ENCODE data around the gene MSANTD1.

Gene MSANTD1

GRCh38 chr4:3203971-3204431 lies 45.0 kb upstream of the MSANTD1 start:
- H3K27ac ChIP-seq, result no peak overlapping the region
- TF ChIP-seq ZFX (IDR thresholded peaks at IDR 0.05), result no peak
- no peak for TF ChIP-seq CTCF (conservative IDR thresholded peaks at IDR 0.05)

GRCh38 chr4:3205995-3206394 lies 43.0 kb upstream of the MSANTD1 start:
- H3K27ac ChIP-seq, result no peak overlapping the region
- TF ChIP-seq ZFX (IDR thresholded peaks at IDR 0.05) (no peak), CTCF (conservative IDR thresholded peaks at IDR 0.05) (no peak)

DNA sequence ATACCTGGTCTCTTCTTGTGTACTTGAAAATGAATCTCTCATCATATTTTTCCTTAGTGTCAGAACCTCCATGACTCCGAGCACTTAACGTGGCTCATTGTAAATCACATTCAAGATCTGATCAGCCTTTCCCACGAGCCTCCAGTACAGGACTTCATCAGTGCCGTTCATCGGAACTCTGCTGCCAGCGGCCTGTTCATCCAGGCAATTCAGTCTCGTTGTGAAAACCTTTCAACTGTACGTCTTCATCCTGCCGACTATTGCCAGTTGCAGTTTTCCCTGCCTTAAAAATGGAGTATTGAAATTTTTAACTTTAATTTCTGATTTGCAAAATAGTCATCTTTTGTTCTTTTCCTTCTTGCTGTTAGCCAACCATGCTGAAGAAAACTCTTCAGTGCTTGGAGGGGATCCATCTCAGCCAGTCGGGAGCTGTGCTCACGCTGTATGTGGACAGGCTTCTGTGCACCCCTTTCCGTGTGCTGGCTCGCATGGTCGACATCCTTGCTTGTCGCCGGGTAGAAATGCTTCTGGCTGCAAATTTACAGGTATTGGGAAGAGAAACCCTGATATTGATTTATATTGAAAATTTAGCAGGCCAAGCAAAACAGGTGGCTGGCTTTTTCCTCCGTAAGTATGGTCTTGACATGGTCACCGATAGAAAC lies 42.4 kb upstream of the MSANTD1 start:
- TF ChIP-seq ZFX (IDR thresholded peaks at IDR 0.05) (no peak), CTCF (conservative IDR thresholded peaks at IDR 0.05) (no peak)
- no peak overlapping the region for H3K27ac ChIP-seq

DNA sequence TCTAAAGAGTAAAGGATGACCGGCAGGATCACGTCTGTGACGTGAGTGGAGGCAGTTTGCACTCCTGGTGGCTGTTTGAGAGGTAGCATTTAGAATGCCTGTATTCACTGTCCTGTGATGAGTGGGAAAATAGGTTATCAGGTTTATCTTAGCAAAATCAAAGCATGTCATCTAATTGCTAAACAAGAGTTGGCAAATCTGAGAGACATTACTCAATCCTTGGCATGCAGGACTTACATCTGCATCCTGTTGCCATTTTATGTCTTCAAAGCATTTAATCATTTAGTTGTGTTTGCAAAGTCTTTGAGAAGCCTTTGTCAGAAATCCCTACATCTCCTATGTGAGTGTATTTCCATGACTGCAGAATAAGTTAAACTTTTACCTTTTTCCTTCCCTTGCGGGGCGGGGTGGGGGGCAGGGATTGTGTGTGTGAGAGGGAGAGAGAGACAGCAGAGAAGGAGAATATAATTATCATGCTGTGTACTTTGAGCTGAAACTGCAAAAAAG lies 41.4 kb upstream of the MSANTD1 start:
- TF ChIP-seq CTCF (conservative IDR thresholded peaks at IDR 0.05) (no peak), ZFX (IDR thresholded peaks at IDR 0.05) (no peak)
- no peak overlapping the region for H3K27ac ChIP-seq

DNA sequence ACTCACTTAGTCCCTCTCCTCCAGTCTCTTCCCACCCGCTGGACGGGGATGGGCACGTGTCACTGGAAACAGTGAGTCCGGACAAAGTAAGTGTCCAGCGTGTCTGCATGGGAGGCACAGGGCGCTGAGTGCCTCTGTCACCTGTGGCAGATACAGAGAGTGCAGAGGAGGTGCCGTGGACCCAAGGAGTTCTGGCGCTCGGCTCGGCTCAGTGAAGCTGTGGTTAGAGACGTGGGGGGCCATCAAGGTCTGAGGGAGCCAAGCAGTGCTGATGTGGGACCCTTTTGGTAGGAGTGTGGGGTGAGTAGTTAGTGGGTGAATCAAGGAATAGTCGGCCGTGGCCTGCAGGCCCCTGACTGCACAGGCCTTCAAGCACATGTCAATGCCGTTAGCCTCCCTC lies 40.1 kb upstream of the MSANTD1 start:
- TF ChIP-seq CTCF (conservative IDR thresholded peaks at IDR 0.05) (no peak), ZFX (IDR thresholded peaks at IDR 0.05) (no peak)
- H3K27ac ChIP-seq, result no peak overlapping the region

- no peak overlapping the region for H3K27ac ChIP-seq
- TF ChIP-seq ZFX (IDR thresholded peaks at IDR 0.05), result no peak
- no peak for TF ChIP-seq CTCF (conservative IDR thresholded peaks at IDR 0.05)
These were observed 39.2 kb upstream of the MSANTD1 start for GRCh38 chr4:3209551-3210325.

DNA sequence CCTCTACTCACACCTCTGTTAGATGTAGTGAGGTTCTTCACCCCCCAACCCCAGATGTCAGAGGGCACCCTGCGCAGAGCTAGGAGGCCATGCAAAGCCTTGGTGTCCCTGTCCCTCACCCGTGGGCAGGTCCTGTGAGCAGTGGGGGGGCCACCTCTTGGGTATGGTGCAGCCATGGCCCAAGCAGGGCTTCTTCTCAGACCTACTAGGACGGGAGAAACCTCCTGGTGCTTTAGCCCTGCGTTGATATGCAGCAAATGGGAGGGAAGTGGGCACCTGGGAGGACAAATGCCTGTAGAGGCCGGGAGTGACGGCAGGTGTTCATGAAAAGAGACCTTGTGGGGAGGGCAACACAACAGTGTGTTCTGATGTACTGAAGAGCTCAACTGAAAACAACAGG lies 38.5 kb upstream of the MSANTD1 start:
- TF ChIP-seq ZFX (IDR thresholded peaks at IDR 0.05) (no peak), CTCF (conservative IDR thresholded peaks at IDR 0.05) (no peak)

More for the DNA sequence above, 38.5 kb upstream of the MSANTD1 start:
- H3K27ac ChIP-seq, result no peak overlapping the region

Data from C4-2B (cell line).